Type B pancreatic cell (in vitro differentiated cells): ENCODE measurements around the gene TK2. TPM values are rescaled to one million over a fixed set of nuclear protein-coding genes. Genes with fewer than 3 reads are reported as not detected.
"Not testable (repeated sequence)": the region's sequence is repeated elsewhere in the genome, so short reads cannot be mapped to it uniquely, and the experiment has no call there.

ENCODE experiments used
- DNase-seq: peaks from one replicate; pipeline ENCODE4 v3.0.0; 2021; ENCODE audit warnings: mixed read lengths; ENCODE audit not compliant: unreplicated experiment; ENCODE audit errors: extremely low spot score
- H3K27ac Mint-ChIP-seq: 2 replicates; pipeline ENCODE4 v1.8.0; 2021; ENCODE audit warnings: mild to moderate bottlenecking, mixed read lengths
- H3K27me3 Mint-ChIP-seq: 2 replicates; pipeline ENCODE4 v1.8.0; 2021; ENCODE audit warnings: mixed read lengths
- H3K36me3 Mint-ChIP-seq: 2 replicates; pipeline ENCODE4 v1.8.0; 2021; ENCODE audit warnings: mixed read lengths
- H3K4me1 Mint-ChIP-seq: one replicate; pipeline ENCODE4 v1.8.0; 2021; ENCODE audit warnings: mixed read lengths; ENCODE audit not compliant: unreplicated experiment
- H3K4me3 Mint-ChIP-seq: 2 replicates; pipeline ENCODE4 v1.8.0; 2021; ENCODE audit warnings: mild to moderate bottlenecking, mixed read lengths
- H3K9me3 Mint-ChIP-seq: 2 replicates; pipeline ENCODE4 v1.8.0; 2021; ENCODE audit warnings: mixed read lengths
- CTCF ChIP-seq: fragments of 200-600 bp; sonication (generic); conservative IDR thresholded peaks from 2 replicates; pipeline ENCODE4 v1.5.0; 2021; ENCODE audit warnings: antibody characterized with exemption, mild to moderate bottlenecking
- total RNA-seq: library from RNA; stranded (reverse); gene quantifications from 2 replicates; pipeline ENCODE4 v1.2.1, GENCODE V29; 2021; ENCODE audit warnings: low replicate concordance

Gene TK2
- total RNA-seq, 1 donor from 2014 or later = 18.4 TPM

DNA sequence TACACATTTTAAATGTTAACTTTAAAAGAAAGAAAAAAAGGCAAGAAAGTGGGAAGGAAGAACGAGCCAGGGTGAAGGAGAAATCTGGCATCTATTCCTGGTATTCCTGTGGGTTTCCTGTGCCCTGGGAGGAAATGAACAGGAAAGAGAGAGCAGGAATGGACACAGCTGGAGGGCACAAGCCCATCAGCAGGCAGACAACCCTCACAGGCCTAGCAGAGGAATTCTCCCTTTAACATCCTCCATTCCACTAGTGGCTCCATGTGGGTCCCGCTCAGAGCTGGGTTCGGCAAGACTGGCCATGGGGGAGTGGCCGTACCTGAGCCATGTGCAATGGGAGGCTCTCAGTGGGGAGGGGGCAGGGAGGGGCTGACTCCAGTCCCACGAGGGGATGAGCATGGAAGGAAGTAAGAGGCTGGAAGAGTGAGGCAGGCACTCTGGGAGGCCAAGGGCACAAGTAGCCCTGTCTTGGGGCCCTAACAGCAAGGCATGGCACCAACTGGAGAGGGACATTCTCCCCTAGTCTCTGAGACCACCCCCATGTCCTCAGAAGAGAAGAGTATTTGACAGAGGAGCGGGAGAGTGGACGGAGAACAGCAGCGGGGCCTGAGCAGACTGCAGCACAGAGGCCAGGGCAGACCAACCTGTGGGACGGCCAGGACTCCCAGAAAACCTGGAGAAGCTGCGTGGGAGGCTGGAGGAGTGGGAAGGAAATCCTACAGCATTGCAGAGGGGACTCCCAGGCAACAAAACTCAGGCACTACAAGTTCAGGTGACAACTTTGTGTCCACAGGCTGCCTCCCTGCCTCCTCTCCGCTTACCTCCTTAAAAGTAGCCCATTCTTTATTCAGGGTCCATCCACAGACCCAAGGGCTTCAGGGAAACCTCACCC lies 30.2 kb downstream of the TK2 start:
- peaks cover 12% of the 10 kb centered on the region for H3K36me3 Mint-ChIP-seq
- TF ChIP-seq CTCF = no peak
- no peak overlapping the region for H3K4me3 Mint-ChIP-seq
- H3K27ac Mint-ChIP-seq = no peak overlapping the region
- H3K9me3 Mint-ChIP-seq = no peaks in the 10 kb centered on the region
- H3K4me1 Mint-ChIP-seq = peaks cover 18% of the 10 kb centered on the region
- no peaks in the 10 kb centered on the region for H3K27me3 Mint-ChIP-seq
- no peak for DNase-seq

DNA sequence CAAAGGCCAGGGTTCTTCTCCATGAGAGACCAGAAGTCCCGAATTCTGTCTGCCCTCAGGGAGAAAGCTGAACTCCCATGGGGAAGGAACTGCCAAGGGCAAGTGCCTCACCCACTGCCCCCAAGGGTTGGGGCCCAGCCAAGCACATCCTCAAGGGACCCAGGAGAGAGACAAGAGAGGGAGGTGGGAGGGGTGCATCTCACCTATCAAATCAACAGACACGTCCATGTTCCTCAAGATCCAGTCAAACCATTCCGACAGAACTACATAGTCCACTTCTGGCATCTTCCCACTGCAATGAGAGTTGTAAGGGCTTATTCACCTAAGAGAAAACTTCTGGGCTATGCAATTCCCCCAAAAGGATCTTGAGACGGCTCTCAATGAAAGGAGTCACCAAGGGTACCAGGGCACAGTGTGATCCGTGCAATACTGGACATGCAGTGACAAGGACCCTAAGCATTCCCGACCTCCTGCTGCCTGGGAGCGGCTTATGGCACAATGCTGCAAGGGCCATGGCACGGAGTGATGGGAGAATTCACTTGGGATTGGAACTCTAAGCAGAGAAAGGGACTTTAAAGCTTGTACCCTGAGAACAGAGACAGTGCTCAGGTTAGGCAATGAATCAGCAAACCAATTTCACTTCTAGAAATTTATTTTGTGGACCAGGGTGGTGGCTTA lies 32.2 kb downstream of the TK2 start:
- Mint-ChIP-seq H3K9me3 (no peaks in the 10 kb centered on the region), H3K36me3 (peaks cover 15% of the 10 kb centered on the region), H3K4me1 (peaks cover 23% of the 10 kb centered on the region), H3K27me3 (no peaks in the 10 kb centered on the region), H3K27ac (peak overlapping the region; percentile 94), H3K4me3 (no peak overlapping the region)
- no peak for DNase-seq
- no peak for TF ChIP-seq CTCF

GRCh38 chr16:66516808-66517585 lies 32.9 kb downstream of the TK2 start:
- peak overlapping the region; percentile 56 for H3K4me3 Mint-ChIP-seq

GRCh38 chr16:66516509-66516807 lies 33.5 kb downstream of the TK2 start:
- DNase-seq = no peak
- peaks cover 32% of the 10 kb centered on the region for H3K4me1 Mint-ChIP-seq
- no peaks in the 10 kb centered on the region for H3K9me3 Mint-ChIP-seq
- peaks cover 15% of the 10 kb centered on the region for H3K36me3 Mint-ChIP-seq
- no peak for TF ChIP-seq CTCF
- no peaks in the 10 kb centered on the region for H3K27me3 Mint-ChIP-seq
- no peak overlapping the region for H3K4me3 Mint-ChIP-seq
- peak overlapping the region; percentile 94 for H3K27ac Mint-ChIP-seq

More at GRCh38 chr16:66516808-66517585, 32.9 kb downstream of the TK2 start:
- H3K36me3 Mint-ChIP-seq = peaks cover 15% of the 10 kb centered on the region
- H3K27ac Mint-ChIP-seq = peak overlapping the region; percentile 94
- no peak for DNase-seq
- TF ChIP-seq CTCF = no peak
- no peaks in the 10 kb centered on the region for H3K9me3 Mint-ChIP-seq
- no peaks in the 10 kb centered on the region for H3K27me3 Mint-ChIP-seq
- peaks cover 27% of the 10 kb centered on the region for H3K4me1 Mint-ChIP-seq

DNA sequence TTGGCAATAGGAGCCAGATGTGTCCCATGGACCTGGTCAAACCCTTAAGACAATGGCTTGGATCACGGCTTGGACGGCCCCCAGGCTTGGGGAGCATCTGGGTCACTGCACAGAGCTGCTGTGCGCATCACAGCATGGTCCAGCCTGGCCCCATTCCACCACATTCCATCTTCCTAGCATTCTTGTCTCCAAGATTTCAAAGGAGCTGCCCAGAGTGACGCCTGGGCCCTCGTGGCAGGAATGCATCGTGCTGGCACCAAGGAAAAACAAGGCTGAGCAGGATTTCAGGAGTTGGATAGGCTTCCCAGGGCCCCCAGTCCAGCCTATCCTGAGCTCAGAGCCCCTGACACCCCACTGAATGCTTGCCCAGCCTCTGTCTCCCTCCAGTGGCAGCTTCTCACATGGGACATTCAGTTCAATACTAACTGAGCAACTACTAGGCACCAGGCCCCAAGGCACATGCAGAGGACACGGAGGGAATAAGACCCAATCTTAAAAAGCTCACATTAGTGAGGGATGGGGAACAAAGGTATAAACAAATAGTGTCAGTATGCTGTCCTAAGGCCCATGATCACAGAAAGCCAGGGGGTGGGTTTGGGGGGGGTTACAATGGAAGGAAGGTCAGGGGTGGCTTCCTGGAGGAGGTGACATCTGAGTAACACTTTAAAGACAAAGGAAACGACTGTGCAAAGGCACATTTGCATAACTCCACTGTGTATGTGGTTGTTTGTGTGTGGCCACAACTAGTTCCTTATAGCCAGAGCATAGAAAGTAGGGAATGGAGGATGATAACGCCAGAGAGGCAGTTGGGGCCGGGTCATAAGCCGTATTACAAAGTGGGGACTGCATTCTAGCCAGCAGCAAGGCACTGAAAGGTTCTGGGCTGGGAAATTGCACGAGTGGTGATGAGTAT lies 34.1 kb downstream of the TK2 start:
- Mint-ChIP-seq H3K9me3 (no peaks in the 10 kb centered on the region), H3K4me1 (peaks cover 32% of the 10 kb centered on the region)

GRCh38 chr16:66514980-66515595 lies 34.8 kb downstream of the TK2 start:
- not testable (repeated sequence) for H3K27me3 Mint-ChIP-seq, H3K4me3 Mint-ChIP-seq, DNase-seq, H3K9me3 Mint-ChIP-seq
- Mint-ChIP-seq H3K27ac (peak overlapping the region; percentile 16), H3K36me3 (peaks cover 15% of the 10 kb centered on the region), H3K4me1 (peaks cover 32% of the 10 kb centered on the region)

More for the DNA sequence above, 34.1 kb downstream of the TK2 start:
- Mint-ChIP-seq H3K36me3 (peaks cover 15% of the 10 kb centered on the region), H3K27ac (peak overlapping the region; percentile 94), H3K4me3 (no peak overlapping the region), H3K27me3 (no peaks in the 10 kb centered on the region)
- no peak for DNase-seq
- TF ChIP-seq CTCF = no peak

DNA sequence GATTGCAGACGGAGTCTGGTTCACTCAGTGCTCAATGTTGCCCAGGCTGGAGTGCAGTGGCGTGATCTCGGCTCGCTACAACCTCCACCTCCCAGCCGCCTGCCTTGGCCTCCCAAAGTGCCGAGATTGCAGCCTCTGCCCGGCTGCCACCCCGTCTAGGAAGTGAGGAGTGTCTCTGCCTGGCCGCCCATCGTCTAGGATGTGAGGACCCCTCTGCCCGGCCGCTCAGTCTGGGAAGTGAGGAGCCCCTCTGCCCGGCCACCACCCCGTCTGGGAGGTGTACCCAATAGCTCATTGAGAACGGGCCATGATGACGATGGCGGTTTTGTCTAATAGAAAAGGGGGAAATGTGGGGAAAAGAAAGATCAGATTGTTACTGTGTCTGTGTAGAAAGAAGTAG lies 35.5 kb downstream of the TK2 start:
- not testable (repeated sequence) for H3K4me3 Mint-ChIP-seq, DNase-seq, H3K27me3 Mint-ChIP-seq, H3K9me3 Mint-ChIP-seq
- Mint-ChIP-seq H3K36me3 (peaks cover 15% of the 10 kb centered on the region), H3K27ac (peak overlapping the region; percentile 16), H3K4me1 (peaks cover 32% of the 10 kb centered on the region)
